ENCODE data around the gene TEK. TPM values are rescaled to one million over a fixed set of nuclear protein-coding genes. Genes with fewer than 3 reads are reported as not detected.

The TEK gene
- total RNA-seq, 1 donor from 2014 or later, result 2.7 TPM

GRCh38 chr9:27205198-27205597 is 96.2 kb downstream of the TEK start:
- TF ChIP-seq CTCF (IDR thresholded peaks at IDR 0.05), result no peak
- no peaks in the 10 kb centered on the region for H3K27me3 Mint-ChIP-seq (ENCODE audit: low read depth)
- H3K4me3 Mint-ChIP-seq (ENCODE audit: unreplicated experiment), result no peak overlapping the region
- peaks cover 3% of the 10 kb centered on the region for H3K36me3 Mint-ChIP-seq (ENCODE audit: low read depth)
- H3K4me1 Mint-ChIP-seq (ENCODE audit: low read depth), result peaks cover 31% of the 10 kb centered on the region
- no peak overlapping the region for H3K27ac Mint-ChIP-seq (ENCODE audit: unreplicated experiment)
- no peaks in the 10 kb centered on the region for H3K9me3 Mint-ChIP-seq (ENCODE audit: low read depth)
- no peak for DNase-seq (ENCODE audit: low spot score)

GRCh38 chr9:27206041-27206440 is 97.0 kb downstream of the TEK start:
- peaks cover 31% of the 10 kb centered on the region for H3K4me1 Mint-ChIP-seq (ENCODE audit: low read depth)
- no peak for DNase-seq (ENCODE audit: low spot score)
- no peaks in the 10 kb centered on the region for H3K9me3 Mint-ChIP-seq (ENCODE audit: low read depth)
- no peaks in the 10 kb centered on the region for H3K27me3 Mint-ChIP-seq (ENCODE audit: low read depth)
- no peak for TF ChIP-seq CTCF (IDR thresholded peaks at IDR 0.05)
- H3K27ac Mint-ChIP-seq (ENCODE audit: unreplicated experiment), result no peak overlapping the region
- H3K4me3 Mint-ChIP-seq (ENCODE audit: unreplicated experiment), result no peak overlapping the region
- H3K36me3 Mint-ChIP-seq (ENCODE audit: low read depth), result peaks cover 3% of the 10 kb centered on the region

GRCh38 chr9:27209034-27209433 is 100.0 kb downstream of the TEK start:
- Mint-ChIP-seq H3K27ac (ENCODE audit: unreplicated experiment) (no peak overlapping the region), H3K9me3 (ENCODE audit: low read depth) (no peaks in the 10 kb centered on the region), H3K4me1 (ENCODE audit: low read depth) (peaks cover 15% of the 10 kb centered on the region), H3K27me3 (ENCODE audit: low read depth) (no peaks in the 10 kb centered on the region), H3K36me3 (ENCODE audit: low read depth) (peaks cover 14% of the 10 kb centered on the region), H3K4me3 (ENCODE audit: unreplicated experiment) (no peak overlapping the region)
- TF ChIP-seq CTCF (IDR thresholded peaks at IDR 0.05), result no peak
- DNase-seq (ENCODE audit: low spot score), result no peak

GRCh38 chr9:27210588-27210987 is 101.6 kb downstream of the TEK start:
- peaks cover 20% of the 10 kb centered on the region for H3K36me3 Mint-ChIP-seq (ENCODE audit: low read depth)
- no peak overlapping the region for H3K4me3 Mint-ChIP-seq (ENCODE audit: unreplicated experiment)
- H3K27ac Mint-ChIP-seq (ENCODE audit: unreplicated experiment), result no peak overlapping the region
- H3K27me3 Mint-ChIP-seq (ENCODE audit: low read depth), result peaks cover 2% of the 10 kb centered on the region
- H3K9me3 Mint-ChIP-seq (ENCODE audit: low read depth), result no peaks in the 10 kb centered on the region
- no peaks in the 10 kb centered on the region for H3K4me1 Mint-ChIP-seq (ENCODE audit: low read depth)
- TF ChIP-seq CTCF (IDR thresholded peaks at IDR 0.05), result no peak
- DNase-seq (ENCODE audit: low spot score), result no peak

GRCh38 chr9:27212191-27212590 is 103.2 kb downstream of the TEK start:
- no peaks in the 10 kb centered on the region for H3K9me3 Mint-ChIP-seq (ENCODE audit: low read depth)
- peaks cover 20% of the 10 kb centered on the region for H3K36me3 Mint-ChIP-seq (ENCODE audit: low read depth)
- no peaks in the 10 kb centered on the region for H3K4me1 Mint-ChIP-seq (ENCODE audit: low read depth)
- H3K27ac Mint-ChIP-seq (ENCODE audit: unreplicated experiment), result no peak overlapping the region
- DNase-seq (ENCODE audit: low spot score), result no peak
- H3K4me3 Mint-ChIP-seq (ENCODE audit: unreplicated experiment), result no peak overlapping the region
- peaks cover 2% of the 10 kb centered on the region for H3K27me3 Mint-ChIP-seq (ENCODE audit: low read depth)
- no peak for TF ChIP-seq CTCF (IDR thresholded peaks at IDR 0.05)

All from chondrocyte (in vitro differentiated cells).